HG03108 (cell line): ENCODE results near the gene PRSS33.

Experiments
- ATAC-seq: cut with Tn5 transposase; IDR thresholded peaks from one replicate; pipeline ENCODE4 v1.9.1; 2021; ENCODE audit warnings: moderate library complexity; ENCODE audit not compliant: unreplicated experiment

The PRSS33 gene

DNA sequence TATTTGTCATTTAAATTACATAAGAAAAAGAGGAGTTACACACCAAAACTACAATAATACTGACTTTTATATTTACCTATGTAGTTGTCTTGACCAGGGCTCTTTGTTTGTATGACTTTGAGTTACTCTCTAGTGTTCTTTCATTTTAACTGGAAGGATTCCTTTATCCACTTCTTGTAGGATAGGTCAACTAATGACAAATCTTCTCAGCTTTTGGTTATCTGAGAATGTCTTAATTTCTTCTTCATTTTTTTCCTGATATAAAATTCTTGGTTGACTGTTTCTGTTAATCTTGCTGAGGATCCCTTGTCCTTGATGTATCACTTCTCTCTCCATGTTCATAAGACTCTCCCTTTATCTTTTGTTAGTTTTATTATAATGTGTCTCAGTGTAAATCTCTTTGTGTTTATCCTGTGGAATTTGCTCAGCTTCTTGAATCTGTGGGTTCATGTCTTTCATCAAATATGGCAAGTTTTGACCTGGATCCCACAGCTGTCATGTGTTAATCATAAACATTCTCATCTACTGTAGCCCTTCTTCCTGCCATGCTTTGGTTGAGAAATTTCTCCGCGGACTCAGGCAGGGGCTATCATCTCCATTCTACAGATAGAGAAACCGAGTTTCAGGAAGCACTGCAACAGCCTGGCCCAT lies 16.3 kb upstream of the PRSS33 start:
- no peak for ATAC-seq

DNA sequence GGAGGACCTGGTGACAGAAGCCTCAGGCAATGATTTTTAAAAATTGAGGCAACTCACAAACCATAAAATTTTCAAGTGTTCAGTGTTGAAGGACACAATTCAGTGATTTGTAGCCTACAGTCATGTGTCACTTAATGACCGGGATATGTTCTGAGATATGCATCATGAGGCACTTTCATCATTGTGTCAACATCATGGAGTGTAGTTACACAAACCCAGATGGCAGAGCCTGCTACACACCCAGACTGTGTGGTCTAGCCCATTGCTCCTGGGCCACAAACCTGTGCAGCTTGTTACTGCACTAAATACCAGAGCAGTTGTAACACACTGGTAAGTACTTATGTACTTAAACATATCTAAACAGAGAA lies 12.5 kb upstream of the PRSS33 start:
- no peak for ATAC-seq

DNA sequence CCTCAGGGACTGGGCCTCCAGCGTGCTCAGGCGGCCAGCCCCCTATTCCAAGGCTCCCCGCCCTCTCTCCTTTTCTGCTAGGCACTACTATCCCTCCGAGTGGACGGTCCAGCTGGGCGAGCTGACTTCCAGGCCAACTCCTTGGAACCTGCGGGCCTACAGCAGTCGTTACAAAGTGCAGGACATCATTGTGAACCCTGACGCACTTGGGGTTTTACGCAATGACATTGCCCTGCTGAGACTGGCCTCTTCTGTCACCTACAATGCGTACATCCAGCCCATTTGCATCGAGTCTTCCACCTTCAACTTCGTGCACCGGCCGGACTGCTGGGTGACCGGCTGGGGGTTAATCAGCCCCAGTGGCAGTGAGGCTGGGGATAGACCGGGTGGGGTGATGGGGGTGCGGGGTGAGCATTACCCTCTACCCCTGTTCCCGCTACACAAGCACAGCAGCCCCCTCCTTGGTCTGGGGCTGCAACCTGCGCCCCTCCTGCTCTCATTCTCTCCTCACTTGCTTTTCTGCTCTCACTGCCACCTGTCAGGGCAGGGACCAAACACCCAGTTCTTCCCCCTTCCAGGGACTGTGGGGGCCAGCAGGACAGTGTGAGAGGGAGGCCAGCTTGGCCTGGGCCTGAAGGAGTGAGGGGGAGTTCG lies 12.0 kb upstream of the PRSS33 start:
- no peak for ATAC-seq

DNA sequence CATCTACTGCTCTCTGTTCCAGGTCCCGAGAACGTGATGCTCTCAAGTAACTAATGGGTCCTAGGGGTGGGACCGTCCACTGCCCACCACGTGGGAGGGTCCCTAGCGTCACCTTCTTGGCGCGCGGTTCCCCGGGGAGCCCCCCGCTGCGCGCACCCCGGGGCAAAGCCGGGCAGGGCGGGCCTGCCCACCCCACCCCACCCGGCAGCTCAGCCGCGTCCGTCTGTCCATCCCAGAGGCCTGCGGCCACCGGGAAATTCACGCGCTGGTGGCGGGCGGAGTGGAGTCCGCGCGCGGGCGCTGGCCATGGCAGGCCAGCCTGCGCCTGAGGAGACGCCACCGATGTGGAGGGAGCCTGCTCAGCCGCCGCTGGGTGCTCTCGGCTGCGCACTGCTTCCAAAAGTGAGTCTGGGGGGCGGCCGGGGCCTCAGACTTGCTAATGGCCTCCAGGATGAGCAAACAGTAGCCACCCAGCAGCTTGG lies 11.4 kb upstream of the PRSS33 start:
- ATAC-seq, result no peak

DNA sequence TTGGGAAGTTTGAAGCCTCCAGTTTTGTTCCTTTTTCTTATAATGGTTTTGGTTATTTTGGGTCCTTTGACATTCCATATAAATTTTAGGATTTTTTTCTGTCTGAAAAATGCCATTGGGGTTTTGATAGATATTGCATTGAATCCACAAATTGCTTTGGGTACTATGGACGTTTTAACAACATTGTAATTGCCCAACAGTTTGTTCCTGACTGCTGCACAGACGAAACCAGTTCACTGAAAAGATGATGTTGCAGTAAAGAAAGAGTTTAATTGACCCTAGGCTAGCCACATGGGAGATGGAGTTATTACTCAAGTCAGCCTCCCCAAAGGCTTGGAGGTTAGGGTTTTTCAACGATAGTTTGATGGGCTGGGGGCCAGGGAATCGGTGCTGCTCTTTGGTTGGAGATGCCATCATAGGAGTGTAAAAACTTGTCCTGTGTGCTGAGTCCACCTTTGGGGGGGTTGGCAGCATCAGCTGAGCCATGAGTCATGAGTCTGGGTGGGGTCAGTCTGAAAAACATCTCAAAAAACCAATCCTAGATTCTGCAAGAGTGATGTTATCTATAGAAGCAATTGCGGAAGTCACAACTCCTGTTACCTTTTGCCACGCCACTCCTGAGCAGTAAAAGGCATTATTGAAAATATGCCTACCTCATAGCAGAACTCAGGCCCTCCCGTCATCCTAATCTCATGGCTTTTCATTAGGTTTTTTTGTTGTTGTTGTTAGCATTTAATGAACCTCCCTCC lies 8.2 kb upstream of the PRSS33 start:
- no peak for ATAC-seq

DNA sequence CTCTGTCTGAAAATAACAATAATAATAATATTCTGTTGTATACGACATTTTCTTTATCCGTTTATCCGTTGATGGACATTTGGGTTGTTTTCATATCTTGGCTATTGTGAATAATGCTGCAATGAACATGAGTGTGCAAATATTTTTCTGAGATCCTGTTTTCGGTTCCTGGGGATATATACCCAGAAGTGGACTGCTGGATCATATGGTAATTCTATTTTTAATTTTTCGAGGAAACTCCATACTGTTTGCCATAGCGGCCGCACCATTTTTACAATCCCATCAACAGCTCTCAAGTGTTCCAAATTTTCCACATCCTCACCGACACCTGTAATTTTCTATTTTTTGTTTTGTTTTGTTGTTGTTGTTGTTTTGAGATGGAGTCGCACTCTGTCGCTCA lies 5.6 kb upstream of the PRSS33 start:
- no peak for ATAC-seq

DNA sequence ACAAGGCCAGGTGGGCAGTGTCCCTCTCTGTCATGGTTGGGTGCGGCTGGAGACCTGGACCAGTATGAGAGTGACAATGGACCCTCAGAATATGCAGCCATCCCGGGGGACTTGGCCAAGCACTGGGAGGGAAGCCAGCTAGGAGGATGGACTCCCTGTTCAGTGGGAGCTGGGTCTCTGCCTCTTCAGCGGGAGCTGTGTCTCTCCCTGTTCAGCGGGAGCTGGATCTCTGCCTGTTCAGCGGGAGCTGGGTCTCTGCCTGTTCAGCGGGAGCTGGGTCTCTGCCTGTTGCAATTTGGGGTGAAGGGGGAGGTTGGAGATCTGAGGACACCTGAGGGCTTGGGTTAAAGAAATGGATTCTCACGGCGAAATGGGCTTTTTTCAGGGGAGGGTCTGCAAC lies 3.8 kb upstream of the PRSS33 start:
- no peak for ATAC-seq

DNA sequence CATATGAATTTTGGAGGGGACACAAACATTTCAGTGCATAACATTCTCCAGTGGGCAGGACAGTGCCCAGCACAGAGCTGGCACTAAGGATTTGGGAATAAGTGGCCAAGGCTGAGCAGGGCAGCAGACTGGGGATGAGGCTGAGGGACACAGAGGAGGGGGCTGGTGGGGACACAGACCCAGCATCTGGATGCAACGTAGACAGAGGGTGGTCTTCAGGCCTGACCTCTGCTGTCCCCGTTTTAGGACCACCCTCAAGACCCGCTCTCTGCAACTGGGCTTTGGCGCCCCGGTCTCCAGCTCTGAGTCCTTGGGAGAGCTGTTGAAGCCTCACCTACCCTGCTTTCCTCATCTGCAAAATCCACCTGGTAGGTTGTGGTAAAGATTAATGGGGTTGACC lies 3.3 kb upstream of the PRSS33 start:
- no peak for ATAC-seq

DNA sequence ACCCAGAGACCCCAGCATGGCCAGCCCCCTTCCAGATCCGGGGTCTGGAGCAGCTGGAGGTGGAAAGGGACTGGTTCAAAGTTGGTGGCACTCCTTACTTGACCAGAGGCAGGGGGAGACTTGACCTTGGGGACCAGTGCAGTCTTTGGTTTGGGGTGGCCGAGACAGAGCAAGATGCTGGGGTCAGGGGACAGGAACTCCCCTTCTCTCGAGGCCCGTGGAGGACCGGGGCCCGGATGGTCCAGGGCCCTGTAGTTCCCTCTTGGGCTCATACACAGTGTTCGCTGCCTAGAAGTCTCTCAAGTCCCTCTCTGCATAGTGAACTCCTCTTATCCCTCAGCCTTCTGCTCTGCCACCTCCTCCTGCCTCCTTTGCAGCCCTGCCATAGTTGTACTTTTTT lies 601 bp upstream of the PRSS33 start:
- ATAC-seq, result no peak

DNA sequence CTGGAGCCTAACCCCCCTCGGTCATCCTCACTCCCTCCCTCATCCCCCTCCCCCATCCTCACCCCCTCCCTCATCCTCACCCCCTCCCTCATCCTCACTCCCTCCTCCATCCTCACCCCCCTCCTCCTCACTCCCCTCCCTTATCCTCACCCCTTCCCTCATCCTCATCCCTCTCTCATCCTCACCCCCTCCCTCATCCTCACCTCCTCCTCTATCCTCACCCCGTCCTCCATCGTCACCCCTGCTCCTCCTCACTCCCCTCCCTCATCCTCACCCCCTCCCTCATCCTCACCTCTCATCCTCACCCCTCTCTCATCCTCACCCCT lies 571 bp downstream of the PRSS33 start:
- ATAC-seq, result no peak

DNA sequence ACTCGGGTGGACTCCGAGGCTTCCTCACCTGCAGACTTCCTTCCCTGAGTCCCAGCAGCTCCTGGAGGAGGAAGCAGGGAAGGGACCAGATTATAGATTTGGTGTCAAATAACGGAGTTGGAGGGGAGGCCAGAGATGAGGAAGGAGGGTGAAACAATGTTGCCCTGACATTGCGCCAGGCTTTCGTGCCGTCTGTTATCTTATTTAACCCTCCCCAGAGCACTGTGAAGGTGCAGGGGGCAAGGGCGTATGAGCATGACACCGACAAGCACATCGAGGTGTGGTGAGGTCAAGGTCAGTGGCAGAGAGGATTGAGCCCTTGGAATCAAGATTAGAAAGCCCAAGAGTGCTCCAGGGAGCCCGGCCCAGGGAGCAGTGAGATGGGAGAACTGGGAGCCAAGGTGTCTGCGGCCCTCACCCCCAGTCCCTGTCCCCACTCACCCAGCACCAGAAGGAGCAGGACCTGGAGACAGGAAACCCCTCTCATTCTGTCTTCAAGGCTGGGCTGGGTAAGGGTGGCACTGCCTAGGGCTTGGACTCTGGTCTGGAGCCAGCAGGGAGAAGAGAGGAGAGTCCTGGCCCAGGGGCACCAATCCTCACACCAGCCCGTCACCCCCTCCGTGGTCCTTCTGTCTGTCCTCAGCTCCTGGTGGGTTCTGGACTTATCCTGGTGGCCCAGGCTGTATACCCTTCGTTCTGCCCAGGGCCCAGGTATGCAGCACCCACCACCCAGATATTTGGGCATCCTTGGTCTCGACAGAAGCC lies 1.1 kb downstream of the PRSS33 start:
- ATAC-seq, result no peak

DNA sequence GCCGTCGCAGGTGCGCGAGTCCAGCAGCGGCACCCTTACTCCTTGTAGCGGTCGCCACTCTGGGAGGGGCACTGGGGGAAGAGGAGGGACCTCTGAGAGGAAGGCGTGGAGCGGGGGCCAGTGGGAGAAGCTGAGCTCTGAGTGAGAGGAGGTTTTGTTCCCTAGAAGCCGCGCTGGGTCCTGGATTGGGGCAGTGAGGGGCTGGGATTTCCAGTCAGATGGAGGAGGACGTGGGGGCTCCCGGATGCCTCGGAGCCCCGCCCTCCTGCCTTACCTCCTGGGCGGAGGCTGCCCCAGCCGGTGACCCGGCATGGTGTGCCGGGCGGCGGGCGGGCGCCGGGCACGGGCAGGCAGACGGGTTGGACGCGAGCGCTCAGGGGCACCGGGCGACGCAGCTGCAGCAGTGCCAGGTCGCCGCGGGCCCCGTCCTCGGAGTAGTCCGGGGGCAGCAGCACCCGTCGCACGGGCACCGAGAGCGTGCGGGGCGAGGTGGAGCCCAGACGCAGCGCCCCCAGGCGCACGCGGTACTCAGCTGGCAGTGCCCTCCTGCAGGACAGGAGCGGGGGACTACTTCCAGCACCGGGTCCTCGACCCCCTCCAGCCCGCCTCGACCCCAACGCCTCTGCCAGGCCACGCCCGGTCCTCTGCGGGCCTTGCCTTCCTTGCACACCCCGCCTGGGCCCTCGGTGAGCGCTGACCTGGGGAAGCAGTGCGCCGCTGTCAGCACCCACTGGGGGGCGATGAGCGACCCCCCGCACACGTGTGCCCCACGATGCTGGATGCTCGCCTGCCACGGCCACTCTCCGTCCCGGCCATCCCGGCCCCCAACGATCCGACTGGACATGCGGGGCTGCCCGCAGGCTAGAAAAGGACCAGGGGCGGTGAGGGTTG lies 2.0 kb downstream of the PRSS33 start:
- no peak for ATAC-seq

DNA sequence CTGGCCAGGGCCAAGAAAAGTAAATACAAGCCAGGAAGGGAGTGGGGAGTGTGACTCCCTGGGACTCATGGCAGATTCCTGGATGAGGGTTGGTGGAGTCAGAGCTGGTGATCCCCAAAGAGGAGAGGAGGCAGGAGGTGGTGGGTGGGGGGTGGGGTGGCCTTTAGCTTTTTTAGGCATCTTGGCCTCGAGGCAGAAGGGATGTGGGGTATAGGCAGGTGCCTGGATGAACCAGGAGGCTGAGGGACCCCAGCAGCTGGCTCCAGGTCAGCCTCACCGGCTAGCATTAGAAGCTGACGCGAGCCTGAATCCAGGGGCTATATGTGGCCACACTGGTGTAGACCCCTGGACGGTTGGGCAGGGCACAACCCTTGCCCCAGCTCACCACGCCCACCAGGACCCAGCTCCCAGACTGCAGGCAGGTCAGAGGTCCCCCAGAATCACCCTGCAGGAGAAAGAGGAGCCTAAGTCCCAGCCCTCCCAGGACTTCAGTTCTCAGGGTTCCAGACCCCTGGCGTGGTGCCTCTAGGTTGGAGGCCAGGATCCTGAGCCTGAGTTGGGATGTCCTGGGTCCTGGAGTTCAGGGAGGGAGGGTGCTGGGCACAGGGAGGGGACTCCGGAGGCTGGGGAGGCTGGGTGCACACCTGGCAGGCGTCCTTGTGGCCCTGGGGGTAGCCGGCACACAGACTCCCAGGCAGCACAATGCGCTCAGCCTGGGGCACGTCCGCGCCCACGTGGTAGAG lies 2.8 kb downstream of the PRSS33 start:
- no peak for ATAC-seq

DNA sequence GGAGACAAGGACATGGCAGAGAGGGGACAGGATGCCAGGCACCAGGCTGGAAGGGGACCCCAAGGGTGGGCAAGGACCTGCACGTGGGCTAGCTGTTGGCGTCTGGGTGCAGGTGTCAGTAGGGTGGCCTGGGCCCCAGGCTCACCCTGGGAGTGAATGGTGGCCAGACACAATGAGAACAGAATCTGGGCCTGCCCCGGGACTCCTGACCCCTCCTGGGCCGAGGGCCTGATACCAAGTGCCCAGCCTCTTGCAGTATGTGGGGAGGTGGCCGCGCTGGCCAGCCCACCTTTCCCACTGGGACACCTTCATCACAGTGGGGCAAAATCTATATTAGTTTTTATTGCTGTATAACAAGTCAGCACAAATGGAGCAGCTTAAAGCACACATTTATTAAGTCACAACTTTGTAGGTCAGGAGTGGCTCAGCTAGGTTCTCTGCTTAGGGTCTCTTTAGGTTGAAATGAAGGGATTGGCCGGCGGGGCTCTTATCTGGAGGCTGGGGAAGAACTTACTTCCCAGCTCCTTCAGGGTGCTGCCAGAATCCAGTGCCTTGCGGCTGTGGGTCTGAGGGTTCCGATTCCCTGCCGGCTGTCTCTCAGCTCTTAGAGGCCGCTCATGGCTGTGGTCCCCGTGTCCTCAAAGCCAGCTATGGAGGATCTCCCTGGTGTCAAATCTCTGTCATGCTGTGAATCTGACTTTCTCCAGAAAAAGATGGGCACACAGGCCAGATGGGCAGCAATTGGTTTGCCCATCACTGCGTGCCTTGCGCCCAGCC lies 3.6 kb downstream of the PRSS33 start:
- ATAC-seq, result no peak

DNA sequence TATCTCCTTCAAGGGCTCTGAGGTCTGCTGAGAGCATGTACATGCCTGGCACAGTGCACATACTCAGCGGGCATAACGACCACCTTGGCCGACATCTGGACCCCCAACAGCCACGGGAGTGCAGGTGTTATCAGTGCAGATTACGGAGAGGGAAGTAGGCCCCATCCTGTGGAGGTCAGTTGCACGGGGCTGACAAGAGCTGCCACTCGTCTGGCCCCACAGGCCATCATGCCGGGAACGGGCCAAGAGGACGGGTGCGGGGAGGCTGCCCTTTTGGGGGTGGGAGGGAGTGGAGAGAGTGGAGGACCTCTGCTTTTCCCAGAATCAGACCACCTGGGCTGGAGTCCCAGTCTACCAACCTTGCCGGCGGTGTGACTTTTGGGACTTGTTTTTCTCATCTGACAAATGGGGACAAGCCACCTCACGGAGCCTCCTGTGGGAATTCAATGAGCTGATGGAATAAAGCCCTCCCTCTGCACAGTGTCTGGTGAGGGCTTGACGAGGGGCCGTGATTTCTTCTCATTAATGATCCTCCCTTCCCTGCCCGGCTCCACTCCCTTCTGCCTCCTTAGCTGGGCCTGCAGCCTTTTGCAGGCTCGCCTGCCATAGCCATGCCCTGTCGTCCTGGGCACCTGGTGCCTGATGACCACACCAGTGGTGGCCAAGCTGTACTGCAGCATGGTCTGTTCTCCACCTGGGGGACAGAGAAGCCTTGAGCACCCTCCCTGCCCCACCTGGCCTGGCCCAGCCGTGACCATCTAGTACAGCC lies 4.6 kb downstream of the PRSS33 start:
- no peak for ATAC-seq

DNA sequence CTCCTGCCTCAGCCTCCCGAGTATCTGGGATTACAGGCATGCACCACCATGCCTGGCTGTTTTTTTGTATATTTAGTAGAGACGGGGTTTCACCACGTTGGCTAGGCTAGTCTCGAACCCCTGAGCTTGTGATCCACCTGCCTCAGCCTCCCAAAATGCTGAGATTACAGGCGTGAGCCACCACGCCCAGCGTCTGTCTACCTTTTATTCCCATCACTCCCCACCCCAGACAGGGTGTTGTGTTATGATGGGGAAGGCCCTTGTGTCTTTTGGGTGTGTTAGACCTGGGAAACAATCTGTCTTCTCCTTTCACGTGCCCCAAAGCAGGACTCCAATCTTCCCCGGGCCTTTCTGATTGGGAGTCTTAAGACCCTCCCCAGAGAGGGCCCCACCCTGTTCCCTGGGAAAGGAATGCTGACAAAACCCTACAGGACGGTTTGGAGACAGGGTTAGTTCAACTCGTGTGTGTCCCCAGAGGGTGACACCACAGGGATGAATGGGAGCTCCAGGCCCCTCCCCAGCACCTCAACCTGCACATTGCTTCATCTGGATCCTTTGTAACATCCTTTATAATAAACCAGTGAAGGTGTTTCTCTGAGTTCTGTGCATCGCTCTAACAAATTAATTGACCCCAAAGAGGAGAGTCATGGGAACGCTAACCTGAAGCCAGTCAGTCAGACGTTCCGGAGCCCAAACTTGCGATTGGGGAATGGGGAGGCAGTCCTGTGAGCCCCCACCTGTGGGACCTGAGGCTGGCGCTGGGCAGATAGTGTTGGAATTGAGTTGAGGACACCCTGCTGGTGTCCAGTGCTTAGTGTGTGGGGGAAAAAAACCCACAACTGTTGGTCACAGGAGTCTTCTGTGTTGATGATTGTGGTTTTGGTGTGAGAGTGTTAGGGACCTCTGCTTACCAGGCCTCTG lies 7.1 kb downstream of the PRSS33 start:
- ATAC-seq, result no peak

DNA sequence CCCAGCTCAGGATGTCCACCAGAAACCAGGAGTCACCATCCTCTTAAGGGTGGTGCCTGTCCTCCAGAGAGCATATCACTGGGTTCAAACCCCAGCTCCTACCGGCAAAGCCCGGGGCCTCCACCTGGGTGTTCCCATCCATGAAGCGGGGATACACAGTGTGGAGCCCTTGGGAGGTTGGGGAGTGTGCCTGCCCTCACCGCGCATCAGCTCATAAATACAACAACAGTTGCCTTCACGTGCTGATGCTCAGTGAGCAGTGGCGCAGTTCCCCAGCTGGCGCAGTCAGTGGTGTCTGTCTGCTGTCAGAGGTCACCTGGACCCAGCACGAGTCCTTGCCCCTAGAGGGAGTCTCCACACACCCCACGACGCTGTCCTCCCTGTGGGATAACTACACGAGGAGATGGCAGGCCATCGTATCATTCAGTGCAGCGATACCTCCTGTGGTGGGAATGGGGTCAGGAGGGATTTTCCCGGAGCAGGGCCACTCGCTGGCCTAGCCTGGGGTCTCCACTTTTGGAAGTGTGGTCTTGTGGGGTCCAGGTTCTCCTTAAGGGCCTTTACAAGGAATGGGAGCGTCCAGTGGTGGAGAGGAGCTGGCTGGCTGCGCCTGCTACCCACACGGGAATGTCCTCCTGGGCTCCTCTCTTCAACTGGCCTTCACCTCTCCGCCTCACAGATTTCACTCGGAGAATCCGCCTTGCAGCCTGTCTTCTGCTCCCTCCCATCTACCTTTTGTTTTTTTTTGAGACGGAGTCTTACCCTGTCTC lies 8.0 kb downstream of the PRSS33 start:
- ATAC-seq, result no peak
